ENCODE measurements around the gene ITPR2. TPM values are rescaled to one million over a fixed set of nuclear protein-coding genes. Genes with fewer than 3 reads are reported as not detected.

The ITPR2 gene
- total RNA-seq, 1 experiment from 2014 or later, result 16.5 TPM

- DNase-seq (ENCODE audit: low read depth), result no peak
- in situ Hi-C loops (cut with HindIII; ENCODE audit: low pct_unique_long_range_greater_than_20kb, low sequenced_read_pairs), result no loop called here
These were observed 523.4 kb downstream of the ITPR2 start for GRCh38 chr12:26309634-26310033.

- in situ Hi-C loops (cut with HindIII; ENCODE audit: low pct_unique_long_range_greater_than_20kb, low sequenced_read_pairs), result no loop called here
- DNase-seq (ENCODE audit: low read depth), result no peak
These were observed 528.7 kb downstream of the ITPR2 start for GRCh38 chr12:26304273-26304672.

GRCh38 chr12:26303418-26303817 is 529.6 kb downstream of the ITPR2 start:
- in situ Hi-C loops (cut with HindIII; ENCODE audit: low pct_unique_long_range_greater_than_20kb, low sequenced_read_pairs), result no loop called here
- DNase-seq (ENCODE audit: low read depth), result no peak

- DNase-seq (ENCODE audit: low read depth), result no peak
- in situ Hi-C loops (cut with HindIII; ENCODE audit: low pct_unique_long_range_greater_than_20kb, low sequenced_read_pairs), result no loop called here
These were observed 530.2 kb downstream of the ITPR2 start for GRCh38 chr12:26302776-26303175.

GRCh38 chr12:26299751-26300150 is 533.2 kb downstream of the ITPR2 start:
- in situ Hi-C loops (cut with HindIII; ENCODE audit: low pct_unique_long_range_greater_than_20kb, low sequenced_read_pairs), result no loop called here
- DNase-seq (ENCODE audit: low read depth), result no peak

GRCh38 chr12:26298785-26299621 is 534.0 kb downstream of the ITPR2 start:
- peak; percentile 76 for DNase-seq (ENCODE audit: low read depth)
- in situ Hi-C loops (cut with HindIII; ENCODE audit: low pct_unique_long_range_greater_than_20kb, low sequenced_read_pairs), result no loop called here

GRCh38 chr12:26297396-26298070 is 535.5 kb downstream of the ITPR2 start:
- no peak for DNase-seq (ENCODE audit: low read depth)
- in situ Hi-C loops (cut with HindIII; ENCODE audit: low pct_unique_long_range_greater_than_20kb, low sequenced_read_pairs), result no loop called here

- DNase-seq (ENCODE audit: low read depth), result no peak
- in situ Hi-C loops (cut with HindIII; ENCODE audit: low pct_unique_long_range_greater_than_20kb, low sequenced_read_pairs), result no loop called here
These were observed 538.0 kb downstream of the ITPR2 start for GRCh38 chr12:26295001-26295400.

GRCh38 chr12:26293612-26294011 is 539.4 kb downstream of the ITPR2 start:
- in situ Hi-C loops (cut with HindIII; ENCODE audit: low pct_unique_long_range_greater_than_20kb, low sequenced_read_pairs), result no loop called here
- no peak for DNase-seq (ENCODE audit: low read depth)

GRCh38 chr12:26292596-26292995 is 540.4 kb downstream of the ITPR2 start:
- DNase-seq (ENCODE audit: low read depth), result no peak
- in situ Hi-C loops (cut with HindIII; ENCODE audit: low pct_unique_long_range_greater_than_20kb, low sequenced_read_pairs), result no loop called here

- in situ Hi-C loops (cut with HindIII; ENCODE audit: low pct_unique_long_range_greater_than_20kb, low sequenced_read_pairs), result no loop called here
- DNase-seq (ENCODE audit: low read depth), result no peak
These were observed 542.4 kb downstream of the ITPR2 start for GRCh38 chr12:26290565-26290964.

GRCh38 chr12:26287671-26288381 is 545.2 kb downstream of the ITPR2 start:
- in situ Hi-C loops (cut with HindIII; ENCODE audit: low pct_unique_long_range_greater_than_20kb, low sequenced_read_pairs), result no loop called here
- DNase-seq (ENCODE audit: low read depth), result no peak

Other genes starting within 250 kb of the ITPR2 start
- 21.2 and 23.2 TPM in 2 replicates for gene INTS13, start 104.8 kb upstream of the ITPR2 start, total RNA-seq (2014; rRNA removed; shearing (Covaris generic); ENCODE audit: low replicate concordance)
- gene FGFR1OP2, start 105.3 kb upstream of the ITPR2 start, total RNA-seq (2014; rRNA removed; shearing (Covaris generic); ENCODE audit: low replicate concordance), result 27.0 and 35.1 TPM in 2 replicates
- gene TM7SF3, start 181.2 kb upstream of the ITPR2 start, total RNA-seq (2014; rRNA removed; shearing (Covaris generic); ENCODE audit: low replicate concordance), result 252 and 308 TPM in 2 replicates
- gene MED21, start 189.4 kb upstream of the ITPR2 start, total RNA-seq (2014; rRNA removed; shearing (Covaris generic); ENCODE audit: low replicate concordance), result 31.2 and 32.2 TPM in 2 replicates
- not detected in 2 replicates for gene C12orf71, start 249.4 kb upstream of the ITPR2 start, total RNA-seq (2014; rRNA removed; shearing (Covaris generic); ENCODE audit: low replicate concordance)

All from Caki2 (cell line).